Activated T-cell treated with anti-CD3 and anti-CD28 coated beads, Interleukin-2, amount 50 U/mL, for 4 hours (primary cell): ENCODE results near the gene DGKG. TPM values are rescaled to one million over a fixed set of nuclear protein-coding genes. Genes with fewer than 3 reads are reported as not detected.

Experiments
- ATAC-seq, 2 donors: fragments of 200-7000 bp; cut with Tn5 transposase; one replicate each; pipeline ENCODE4 v1.10.0; 2021
- DNase-seq: peaks from one replicate; pipeline ENCODE4 v3.0.0-alpha.2; 2020
- H3K27me3 Mint-ChIP-seq: one replicate; pipeline ENCODE4 v1.8.0; 2021; ENCODE audit warnings: low read depth, mixed read lengths
- H3K36me3 Mint-ChIP-seq: one replicate; pipeline ENCODE4 v1.8.0; 2022; ENCODE audit warnings: mixed read lengths; ENCODE audit not compliant: insufficient read depth
- H3K4me1 Mint-ChIP-seq: one replicate; pipeline ENCODE4 v1.8.0; 2021; ENCODE audit warnings: low read depth, mixed read lengths
- H3K4me3 Mint-ChIP-seq: one replicate; pipeline ENCODE4 v1.8.0; 2021; ENCODE audit warnings: mild to moderate bottlenecking, moderate library complexity, mixed read lengths
- H3K9me3 Mint-ChIP-seq: one replicate; pipeline ENCODE4 v1.8.0; 2021; ENCODE audit warnings: mixed read lengths
- total RNA-seq, 3 donors: library from RNA; stranded (reverse); gene quantifications; one replicate each; pipeline ENCODE4 v1.2.1, GENCODE V29; 2021

Gene DGKG
- total RNA-seq, 3 donors from 2014 or later, result 0.27 to 1.2 (median 0.40) TPM

DNA sequence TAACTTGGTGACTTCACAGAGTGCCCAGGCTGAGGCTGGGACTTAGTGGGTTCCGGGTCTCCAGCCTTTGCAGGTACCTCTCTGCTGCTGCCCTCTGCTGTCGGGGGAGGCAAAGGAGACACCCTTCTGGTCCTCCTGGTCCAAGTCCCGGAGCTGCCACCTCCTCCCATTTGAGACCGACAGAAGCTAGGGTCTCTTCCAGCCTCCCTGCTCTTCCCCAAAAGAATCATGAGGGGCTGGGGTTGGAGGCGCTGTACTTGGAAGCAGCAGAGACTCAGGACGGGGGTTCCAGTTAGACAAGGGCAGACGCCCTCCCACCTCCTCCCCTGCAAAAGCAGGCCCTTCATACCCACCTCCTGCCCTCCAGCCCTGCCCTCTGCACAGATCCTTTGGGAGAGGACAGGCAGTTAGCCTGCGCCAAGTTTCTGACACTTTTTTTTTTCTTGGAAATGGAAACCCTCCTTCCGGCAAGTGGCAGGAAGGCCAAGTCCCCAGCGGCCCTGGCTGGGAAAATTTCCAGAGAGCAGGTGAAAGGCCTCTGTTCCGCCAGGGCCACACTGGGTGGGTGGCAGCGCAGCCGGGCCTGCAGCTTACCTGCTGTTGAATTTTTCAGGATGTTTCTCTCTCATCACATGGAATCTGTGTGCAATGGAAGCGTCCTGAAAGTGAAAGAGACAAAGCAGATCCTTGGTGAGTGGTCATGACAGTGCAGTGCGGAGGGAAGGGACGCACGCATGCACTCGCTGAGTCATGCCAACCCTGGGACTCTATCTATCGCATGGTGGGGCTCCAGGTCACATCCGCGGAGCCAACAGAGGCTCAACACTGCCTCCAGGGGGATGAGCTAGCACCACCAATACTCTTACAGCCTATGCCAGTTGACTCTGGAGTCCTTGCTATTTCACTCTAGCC is 119.9 kb downstream of the DGKG start:
- H3K9me3 Mint-ChIP-seq, result no peaks in the 10 kb centered on the region
- H3K4me1 Mint-ChIP-seq, result peaks cover 4% of the 10 kb centered on the region
- DNase-seq (no peak), ATAC-seq (peak; percentile 97 to 99)
- peaks cover 9% of the 10 kb centered on the region for H3K27me3 Mint-ChIP-seq
- H3K4me3 Mint-ChIP-seq, result no peak overlapping the region
- no peaks in the 10 kb centered on the region for H3K36me3 Mint-ChIP-seq

DNA sequence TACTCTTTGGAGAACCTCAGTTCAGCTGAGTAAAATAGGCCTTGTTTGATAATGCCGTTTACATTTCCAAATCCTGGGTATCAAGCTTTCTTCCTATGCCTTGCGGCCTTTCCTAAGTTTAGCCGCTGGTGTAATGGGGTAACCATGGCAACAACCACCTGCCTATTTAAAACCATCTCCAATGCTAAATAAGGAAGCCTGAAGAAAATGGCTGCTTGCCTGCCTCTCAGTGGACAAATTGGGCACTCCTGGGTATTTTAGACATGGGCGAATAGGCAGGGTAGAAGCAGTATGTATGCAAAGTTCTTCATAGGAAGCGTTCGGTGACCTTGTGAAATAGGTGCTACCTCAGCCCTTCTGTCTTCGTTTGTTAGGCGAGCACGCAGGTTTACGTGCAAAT is 122.7 kb downstream of the DGKG start:
- H3K36me3 Mint-ChIP-seq, result no peaks in the 10 kb centered on the region
- DNase-seq, result no peak
- peaks cover 8% of the 10 kb centered on the region for H3K27me3 Mint-ChIP-seq
- peaks cover 12% of the 10 kb centered on the region for H3K4me1 Mint-ChIP-seq
- H3K4me3 Mint-ChIP-seq, result no peak overlapping the region
- H3K9me3 Mint-ChIP-seq, result no peaks in the 10 kb centered on the region
- ATAC-seq, result no peak

DNA sequence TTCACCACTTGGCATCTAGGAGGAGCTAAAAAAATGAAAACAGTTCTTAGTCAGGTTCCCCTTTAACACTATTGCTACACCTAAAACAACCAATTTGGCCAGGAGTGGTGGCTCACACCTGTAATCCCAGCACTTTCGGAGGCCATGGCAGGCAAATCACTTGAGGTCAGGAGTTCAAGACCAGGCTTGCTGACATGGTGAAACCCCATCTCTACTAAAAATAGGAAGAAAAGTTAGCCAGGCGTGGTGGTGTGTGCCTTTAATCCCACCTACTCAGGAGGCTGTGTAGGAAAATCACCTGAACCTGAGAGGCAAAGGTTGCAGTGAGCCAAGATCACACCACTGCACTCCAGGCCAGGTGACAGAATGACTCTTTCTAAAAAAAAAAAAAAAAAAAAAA is 124.1 kb downstream of the DGKG start:
- H3K9me3 Mint-ChIP-seq, result no peaks in the 10 kb centered on the region
- peaks cover 1% of the 10 kb centered on the region for H3K27me3 Mint-ChIP-seq
- H3K4me1 Mint-ChIP-seq, result peaks cover 12% of the 10 kb centered on the region
- ATAC-seq (no peak), DNase-seq (no peak)
- no peak overlapping the region for H3K4me3 Mint-ChIP-seq
- no peaks in the 10 kb centered on the region for H3K36me3 Mint-ChIP-seq

DNA sequence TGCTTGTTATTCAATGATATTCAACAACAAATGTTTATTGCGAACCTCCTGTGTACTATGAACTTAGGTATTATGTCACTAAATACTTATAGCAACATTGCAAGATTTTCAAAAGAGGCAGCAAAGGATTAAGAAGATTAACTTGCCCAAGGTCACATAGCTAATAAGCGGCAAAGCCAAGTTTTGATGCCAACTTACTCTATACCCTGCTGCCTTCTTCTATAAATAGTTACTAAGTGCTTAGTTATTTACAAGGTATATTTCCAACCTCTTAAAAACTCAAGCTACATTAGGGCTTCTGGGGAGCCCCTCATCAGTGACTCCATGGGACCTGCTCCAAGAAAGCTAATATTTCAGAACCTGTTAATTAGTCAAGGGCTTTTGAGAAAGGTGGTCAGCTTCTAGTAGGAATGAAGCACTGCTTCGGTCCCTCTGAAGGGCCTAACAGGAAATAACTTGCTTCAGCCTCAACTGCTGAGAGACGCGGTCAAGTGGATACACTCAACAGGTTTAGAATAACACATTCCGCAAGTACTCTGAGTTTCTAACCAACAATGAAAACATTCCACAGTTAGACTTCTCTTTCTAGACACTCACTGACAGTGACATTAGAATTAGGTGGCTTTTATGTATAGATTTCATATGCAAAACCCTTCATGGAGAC is 125.5 kb downstream of the DGKG start:
- H3K4me1 Mint-ChIP-seq, result peaks cover 9% of the 10 kb centered on the region
- peaks cover 2% of the 10 kb centered on the region for H3K27me3 Mint-ChIP-seq
- DNase-seq, result no peak
- no peaks in the 10 kb centered on the region for H3K36me3 Mint-ChIP-seq
- no peaks in the 10 kb centered on the region for H3K9me3 Mint-ChIP-seq
- H3K4me3 Mint-ChIP-seq, result no peak overlapping the region
- ATAC-seq, result no peak

DNA sequence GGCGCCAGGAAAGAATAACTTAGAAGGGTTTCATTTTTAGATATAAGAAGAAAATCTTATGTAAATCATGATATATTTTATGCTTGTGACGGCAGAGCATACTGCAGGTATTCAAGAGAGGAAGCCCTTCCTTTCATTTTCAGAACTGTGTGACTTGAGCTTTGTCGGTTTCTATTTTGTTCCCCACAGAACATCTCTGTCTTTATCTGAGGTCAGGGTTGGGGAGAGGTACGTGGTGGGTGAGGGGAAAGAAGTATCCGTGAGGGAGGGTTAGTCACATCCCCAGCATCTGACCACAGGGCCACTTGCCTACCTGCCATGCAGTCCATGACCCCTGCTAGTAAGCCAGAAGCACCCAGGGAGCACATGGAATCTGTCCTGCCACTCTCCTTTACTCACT is 126.5 kb downstream of the DGKG start:
- Mint-ChIP-seq H3K36me3 (no peaks in the 10 kb centered on the region), H3K4me1 (peaks cover 8% of the 10 kb centered on the region), H3K9me3 (no peaks in the 10 kb centered on the region), H3K4me3 (no peak overlapping the region), H3K27me3 (peaks cover 6% of the 10 kb centered on the region)
- DNase-seq (no peak), ATAC-seq (peak; percentile 72 to 73)

DNA sequence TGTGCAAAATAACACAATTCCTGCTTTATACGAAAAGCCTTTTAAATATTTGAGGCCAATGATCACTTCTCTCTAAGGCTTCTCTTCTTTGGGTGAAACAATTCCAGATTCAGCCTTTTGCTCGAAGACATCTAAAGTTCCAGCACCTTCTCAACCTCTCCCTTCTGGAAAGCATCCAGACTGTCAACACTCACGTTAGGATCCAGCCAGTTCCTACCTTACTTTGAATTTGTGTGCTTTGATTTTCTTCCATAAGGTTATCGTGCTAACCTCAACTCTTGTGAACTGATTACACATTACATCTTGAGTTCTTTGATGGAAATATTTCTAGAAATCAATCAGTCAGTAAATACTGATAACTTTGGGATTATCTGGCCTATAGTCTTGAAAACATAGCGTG is 127.9 kb downstream of the DGKG start:
- ATAC-seq (no peak), DNase-seq (no peak)
- H3K27me3 Mint-ChIP-seq, result peaks cover 9% of the 10 kb centered on the region
- no peaks in the 10 kb centered on the region for H3K36me3 Mint-ChIP-seq
- H3K4me3 Mint-ChIP-seq, result no peak overlapping the region
- H3K4me1 Mint-ChIP-seq, result peaks cover 8% of the 10 kb centered on the region
- no peaks in the 10 kb centered on the region for H3K9me3 Mint-ChIP-seq

DNA sequence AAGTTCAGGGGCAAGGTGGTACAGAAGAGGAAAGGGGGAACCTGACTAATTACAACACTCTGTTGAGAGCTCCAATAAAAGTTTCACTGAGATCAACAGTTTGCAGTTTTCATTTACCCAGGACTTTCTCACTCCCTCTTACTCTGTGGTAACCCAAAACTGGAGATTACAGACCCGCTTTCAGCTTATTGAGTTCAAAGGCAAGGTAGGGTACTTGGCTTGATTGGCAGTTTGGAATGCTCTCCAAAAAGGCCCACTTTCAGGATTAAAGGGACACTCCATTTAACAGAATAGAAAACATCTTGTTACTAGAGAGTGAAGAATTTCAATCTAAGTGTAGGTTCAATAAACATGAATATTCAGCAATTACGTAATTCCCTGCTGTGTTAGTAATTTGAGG is 135.6 kb downstream of the DGKG start:
- no peak for DNase-seq
- Mint-ChIP-seq H3K9me3 (no peaks in the 10 kb centered on the region), H3K27me3 (peaks cover 29% of the 10 kb centered on the region), H3K36me3 (no peaks in the 10 kb centered on the region), H3K4me3 (no peak overlapping the region), H3K4me1 (no peaks in the 10 kb centered on the region)
- ATAC-seq, result no peak

DNA sequence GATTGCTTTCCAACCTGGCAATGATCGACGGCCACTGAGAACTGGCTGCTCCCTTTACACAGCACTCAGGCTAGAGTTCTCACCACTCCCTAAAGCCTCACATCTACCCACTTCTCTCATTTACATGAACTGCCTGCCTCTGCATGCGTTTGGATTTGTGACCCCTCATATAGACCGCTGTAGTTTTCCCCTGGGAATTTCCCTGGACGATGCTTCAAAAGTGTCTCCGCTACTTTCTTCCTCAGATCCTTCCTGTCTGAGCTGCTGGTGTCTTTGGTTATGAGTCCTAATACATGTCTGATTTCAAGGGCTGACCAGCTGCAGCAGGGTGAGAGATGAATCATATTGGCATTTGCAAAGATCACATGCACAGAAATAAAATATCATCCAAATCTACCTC is 136.4 kb downstream of the DGKG start:
- Mint-ChIP-seq H3K4me3 (no peak overlapping the region), H3K4me1 (no peaks in the 10 kb centered on the region), H3K27me3 (peaks cover 26% of the 10 kb centered on the region), H3K36me3 (no peaks in the 10 kb centered on the region), H3K9me3 (no peaks in the 10 kb centered on the region)
- ATAC-seq (no peak), DNase-seq (no peak)

DNA sequence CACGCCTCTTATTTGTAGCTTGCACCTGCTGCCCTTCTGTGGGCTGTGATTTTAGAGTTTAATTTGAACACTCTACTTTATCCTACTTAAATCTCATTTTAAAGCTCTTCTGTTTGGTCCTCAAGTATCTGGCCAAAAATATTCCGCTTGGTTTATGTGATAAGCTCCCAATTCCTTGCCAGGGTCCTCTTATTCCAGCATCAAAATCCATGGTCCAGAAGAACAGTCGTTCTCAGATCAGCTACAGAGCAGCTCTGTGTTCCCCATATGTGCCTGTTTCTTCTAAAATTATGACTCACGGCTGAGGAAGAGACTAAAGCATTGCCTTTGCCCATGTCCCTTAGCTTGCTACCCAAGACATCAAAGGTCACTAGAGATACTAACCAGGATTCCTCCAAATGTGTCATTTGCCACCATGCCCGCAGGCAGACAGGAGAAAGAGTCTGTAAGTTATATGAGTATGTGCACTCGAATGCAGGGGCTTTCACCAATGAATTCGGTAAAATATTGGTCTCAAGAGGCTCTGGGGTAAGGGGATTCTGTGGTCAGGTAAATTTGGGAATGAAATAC is 137.9 kb downstream of the DGKG start:
- Mint-ChIP-seq H3K27me3 (peaks cover 23% of the 10 kb centered on the region), H3K4me3 (no peak overlapping the region), H3K36me3 (no peaks in the 10 kb centered on the region), H3K9me3 (no peaks in the 10 kb centered on the region), H3K4me1 (no peaks in the 10 kb centered on the region)
- ATAC-seq (no peak), DNase-seq (no peak)

DNA sequence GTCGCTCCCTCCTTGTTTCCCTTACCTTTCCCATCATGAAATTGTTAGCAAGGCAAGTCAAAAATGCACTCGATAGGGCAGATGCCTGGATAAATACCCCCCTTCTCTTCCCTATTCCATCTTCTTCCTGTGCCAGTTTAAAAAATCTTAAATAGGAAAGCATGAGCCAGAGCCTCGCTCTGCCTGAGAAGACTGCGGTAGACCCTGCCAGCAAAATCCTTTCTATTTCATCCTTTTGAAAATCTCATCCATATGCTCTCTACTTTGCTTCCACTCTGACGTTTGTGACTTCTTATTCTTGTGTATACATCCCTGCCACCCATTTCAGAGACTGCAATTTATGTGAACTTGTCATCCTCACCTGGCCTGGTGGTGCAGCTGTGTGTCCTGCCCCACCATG is 138.6 kb downstream of the DGKG start:
- H3K4me3 Mint-ChIP-seq, result no peak overlapping the region
- H3K36me3 Mint-ChIP-seq, result no peaks in the 10 kb centered on the region
- ATAC-seq, result no peak
- H3K4me1 Mint-ChIP-seq, result no peaks in the 10 kb centered on the region
- H3K9me3 Mint-ChIP-seq, result no peaks in the 10 kb centered on the region
- DNase-seq, result no peak
- H3K27me3 Mint-ChIP-seq, result peaks cover 21% of the 10 kb centered on the region

DNA sequence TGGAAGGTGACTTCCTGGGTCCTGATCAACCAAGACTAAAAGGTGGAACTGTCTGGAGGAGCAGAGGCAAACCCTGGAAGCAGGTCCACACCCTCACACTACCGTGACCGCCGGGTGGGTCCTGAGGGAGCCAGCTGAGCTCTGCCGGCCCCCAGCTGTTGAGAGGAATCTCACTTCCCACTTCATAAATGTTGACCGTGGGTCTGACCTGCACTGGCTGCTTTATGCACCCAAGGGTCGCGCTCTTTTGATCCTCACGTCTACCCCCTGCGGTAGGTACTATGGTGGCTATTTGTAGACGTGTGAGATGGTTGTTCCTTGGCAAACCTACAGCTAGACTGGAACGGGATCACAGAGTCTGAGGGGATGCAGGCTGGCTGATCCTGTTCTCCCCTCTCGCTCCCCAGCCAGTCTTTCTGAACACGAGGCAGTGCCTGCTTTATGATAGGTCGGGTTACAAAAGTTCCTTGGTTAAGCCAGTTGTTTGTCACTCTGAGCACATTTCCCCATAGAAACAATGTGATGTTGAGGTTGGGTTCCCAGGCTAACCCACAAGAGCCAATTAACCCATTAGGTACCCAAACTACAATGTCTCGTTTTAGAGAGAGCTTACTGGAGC is 140.2 kb downstream of the DGKG start:
- no peaks in the 10 kb centered on the region for H3K9me3 Mint-ChIP-seq
- peaks cover 4% of the 10 kb centered on the region for H3K4me1 Mint-ChIP-seq

DNA sequence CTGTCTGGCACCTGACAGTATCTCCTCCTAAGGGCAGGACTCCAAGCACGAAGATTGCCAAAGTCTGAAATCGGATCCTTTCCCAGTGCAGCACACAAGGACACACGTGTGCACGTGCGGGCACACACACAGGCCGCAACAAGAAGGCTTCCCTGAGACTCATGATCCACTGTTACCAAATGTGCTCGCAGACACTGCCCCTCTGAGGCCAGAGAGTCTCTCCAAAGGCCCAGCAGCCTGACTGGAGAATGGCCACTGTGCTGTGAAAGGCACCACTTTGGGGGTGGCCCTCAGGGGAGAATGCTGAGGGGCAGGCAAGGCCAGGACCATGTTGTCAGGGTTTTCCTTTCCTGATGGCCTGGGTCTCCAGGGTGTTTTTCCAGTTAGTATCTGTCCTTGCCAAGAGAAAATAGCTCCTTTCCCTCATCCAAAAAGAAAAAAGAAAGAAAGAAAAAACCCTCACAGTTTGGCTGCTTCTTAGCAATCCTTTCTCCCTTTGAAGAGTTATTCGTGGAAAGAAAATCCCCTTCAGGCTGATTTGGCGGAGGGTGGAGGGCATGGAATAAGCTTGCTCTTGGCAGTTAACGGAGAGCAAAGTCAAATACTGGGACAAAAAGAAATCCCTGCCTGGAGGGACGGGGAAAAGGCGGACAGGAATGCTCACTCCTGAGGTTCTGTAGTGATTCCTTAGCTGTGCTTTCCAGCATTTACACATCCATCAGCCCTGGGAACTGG is 141.0 kb downstream of the DGKG start:
- peaks cover 15% of the 10 kb centered on the region for H3K27me3 Mint-ChIP-seq
- peaks cover 4% of the 10 kb centered on the region for H3K4me1 Mint-ChIP-seq
- H3K36me3 Mint-ChIP-seq, result no peaks in the 10 kb centered on the region
- ATAC-seq, result no peak
- no peak overlapping the region for H3K4me3 Mint-ChIP-seq
- no peaks in the 10 kb centered on the region for H3K9me3 Mint-ChIP-seq
- no peak for DNase-seq

More for the DNA sequence above, 140.2 kb downstream of the DGKG start:
- ATAC-seq (no peak), DNase-seq (no peak)
- Mint-ChIP-seq H3K27me3 (peaks cover 18% of the 10 kb centered on the region), H3K4me3 (no peak overlapping the region), H3K36me3 (no peaks in the 10 kb centered on the region)

DNA sequence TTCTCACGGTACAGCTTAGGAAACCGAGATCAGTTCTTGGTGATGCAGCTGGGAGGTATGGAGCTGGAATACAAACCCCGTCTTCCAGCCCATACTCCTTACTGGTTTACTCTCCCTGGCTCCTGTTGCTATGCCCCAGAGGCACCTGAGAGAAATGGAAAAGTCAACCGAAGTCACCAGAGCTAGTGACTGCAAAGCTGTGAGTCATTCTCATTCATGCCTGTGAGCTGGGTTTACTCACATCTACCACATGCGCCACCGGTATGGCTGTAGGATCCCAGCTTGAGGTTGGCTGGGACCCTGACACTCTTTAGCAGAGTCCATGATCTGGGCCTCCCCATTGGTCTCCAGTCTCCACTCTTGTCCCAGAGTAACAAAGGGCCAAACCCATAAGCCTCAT is 141.7 kb downstream of the DGKG start:
- Mint-ChIP-seq H3K4me3 (no peak overlapping the region), H3K27me3 (peaks cover 9% of the 10 kb centered on the region), H3K9me3 (no peaks in the 10 kb centered on the region), H3K4me1 (peaks cover 4% of the 10 kb centered on the region), H3K36me3 (no peaks in the 10 kb centered on the region)
- DNase-seq, result no peak
- ATAC-seq, result peak; percentile 67 to 69

DNA sequence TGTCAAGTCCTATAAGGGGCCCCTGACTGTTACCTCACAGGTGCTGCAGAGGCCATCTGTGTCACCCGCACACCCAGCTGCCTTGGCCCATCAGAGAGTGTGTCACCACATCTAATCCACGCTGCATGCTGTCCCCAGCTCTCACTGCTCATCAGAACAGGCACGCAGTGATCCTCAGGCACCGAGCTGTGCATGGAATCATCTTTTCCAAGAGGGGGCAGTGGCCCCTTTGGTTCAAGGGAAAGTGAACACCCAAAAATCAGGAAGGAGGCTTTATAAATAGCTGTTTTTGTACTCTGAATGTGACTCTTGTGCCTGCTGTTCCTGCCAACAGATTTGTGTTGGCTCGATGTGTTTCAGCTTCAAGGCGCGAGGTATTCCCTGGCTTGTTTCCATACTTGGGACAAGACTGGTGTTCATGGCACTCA is 142.8 kb downstream of the DGKG start:
- no peaks in the 10 kb centered on the region for H3K9me3 Mint-ChIP-seq
- H3K27me3 Mint-ChIP-seq, result peaks cover 11% of the 10 kb centered on the region
- DNase-seq, result no peak
- peaks cover 4% of the 10 kb centered on the region for H3K4me1 Mint-ChIP-seq
- no peak overlapping the region for H3K4me3 Mint-ChIP-seq
- ATAC-seq, result no peak
- no peaks in the 10 kb centered on the region for H3K36me3 Mint-ChIP-seq
